NCI-H345 treated with DMSO at 0.1 percent for 48 hours (cell line): ENCODE results near the gene GBX1.

Source experiments
- DNase-seq: peaks from one replicate; lab custom pipeline; 2025; ENCODE audit not compliant: unreplicated experiment; lab: John Stamatoyannopoulos, UW

GBX1 gene

DNA sequence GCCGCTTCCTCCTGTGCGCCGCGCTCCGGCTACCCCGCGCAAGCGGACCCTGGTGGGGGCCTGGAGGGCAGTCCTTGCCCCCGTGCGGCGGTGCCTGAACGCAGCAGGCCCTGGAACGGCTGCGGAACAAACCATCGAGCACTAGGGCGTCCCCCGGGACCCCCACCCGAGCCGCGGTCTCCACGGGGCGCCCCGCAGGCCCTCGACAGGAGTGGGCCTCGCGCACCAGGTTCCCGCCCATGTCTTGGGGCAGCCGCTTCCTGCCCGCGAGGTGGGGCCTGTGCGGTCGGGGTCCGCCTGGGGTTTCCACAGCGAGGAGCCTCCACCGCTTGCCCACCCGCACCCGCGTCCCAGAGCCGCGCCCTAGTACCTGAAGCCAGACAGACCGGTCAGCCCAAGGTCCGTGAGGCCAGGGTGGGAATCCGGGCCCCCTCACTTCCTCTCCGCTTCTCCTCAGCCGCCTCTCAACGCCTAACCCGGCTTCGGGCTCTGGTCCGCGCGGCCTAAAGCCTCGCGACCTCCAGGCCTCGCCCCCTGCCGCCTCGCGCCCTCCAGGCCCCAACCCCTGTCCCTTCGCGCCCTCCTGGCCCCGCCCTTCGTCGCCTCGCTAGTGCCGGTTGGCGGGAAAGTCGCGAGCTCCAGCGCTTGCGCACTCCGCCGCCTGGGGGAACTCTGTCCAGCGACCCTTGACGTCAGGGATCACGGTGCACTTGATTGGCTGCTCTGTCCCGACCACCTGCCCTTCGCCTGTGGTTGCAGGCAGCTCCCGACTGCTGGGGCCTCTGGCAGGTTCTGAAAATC lies 7.0 kb upstream of the GBX1 start:
- DNase-seq = no peak

- DNase-seq = no peak
Measured at GRCh38 chr7:151173386-151174245, 6.1 kb upstream of the GBX1 start.

- DNase-seq = peak; percentile 28
Measured at GRCh38 chr7:151172273-151173141, 5.0 kb upstream of the GBX1 start.

DNA sequence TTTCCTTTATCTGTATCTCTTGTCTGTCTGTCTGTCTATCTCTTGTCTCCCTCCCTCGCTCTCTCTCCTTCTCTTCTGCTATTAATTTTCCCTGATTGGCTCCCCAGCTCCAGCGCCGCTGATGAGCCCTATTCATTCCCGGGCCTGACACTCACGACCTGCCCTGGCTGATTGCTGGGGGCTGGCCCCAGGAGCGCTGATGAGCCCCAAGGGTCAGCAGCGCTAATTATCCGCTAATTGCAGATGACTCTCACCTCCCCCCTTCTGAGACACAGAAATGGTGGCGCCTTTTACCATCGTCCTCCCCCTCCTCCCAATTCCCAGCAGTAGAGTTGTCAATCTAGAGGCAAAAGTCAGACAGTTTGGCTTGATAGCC lies 1.3 kb upstream of the GBX1 start:
- no peak for DNase-seq

DNA sequence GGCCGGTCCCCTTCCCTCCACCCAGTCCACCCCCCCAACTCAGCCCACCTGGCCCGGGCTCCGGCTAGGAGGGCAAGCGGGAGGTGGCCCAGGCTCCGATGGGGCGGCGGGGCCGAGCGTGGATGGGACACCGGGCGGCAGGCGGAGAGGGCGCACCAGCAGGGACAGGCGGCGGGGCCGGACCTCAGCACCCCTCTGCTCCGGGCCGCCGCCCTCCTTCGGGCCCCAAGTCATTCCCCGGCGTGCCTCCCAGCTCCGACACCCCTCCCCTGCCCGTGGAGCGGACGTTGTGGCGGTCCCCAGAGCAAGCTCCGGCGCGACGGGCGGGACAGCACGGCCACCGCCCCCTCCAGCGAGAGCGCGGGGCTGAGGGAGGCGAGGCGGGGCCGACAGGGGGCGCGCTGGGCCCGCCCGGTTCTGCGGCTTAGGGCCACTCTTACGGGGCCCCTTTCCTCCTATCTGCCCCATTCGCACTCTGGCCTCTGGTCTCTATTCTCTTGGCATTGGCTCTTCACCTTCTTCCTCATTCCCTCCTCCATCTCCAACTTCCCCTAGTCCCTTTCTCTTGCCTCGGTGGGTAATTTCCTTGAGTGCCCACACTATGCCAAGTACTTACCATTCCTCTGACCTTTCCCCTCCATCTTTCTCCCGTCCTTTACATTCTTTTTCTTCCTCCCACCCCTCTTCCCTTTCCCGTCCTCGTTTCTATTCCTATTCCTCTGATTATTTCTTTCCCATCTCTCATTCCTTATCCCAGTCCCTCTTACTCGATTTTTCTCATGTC lies 701 bp upstream of the GBX1 start:
- DNase-seq = no peak

DNA sequence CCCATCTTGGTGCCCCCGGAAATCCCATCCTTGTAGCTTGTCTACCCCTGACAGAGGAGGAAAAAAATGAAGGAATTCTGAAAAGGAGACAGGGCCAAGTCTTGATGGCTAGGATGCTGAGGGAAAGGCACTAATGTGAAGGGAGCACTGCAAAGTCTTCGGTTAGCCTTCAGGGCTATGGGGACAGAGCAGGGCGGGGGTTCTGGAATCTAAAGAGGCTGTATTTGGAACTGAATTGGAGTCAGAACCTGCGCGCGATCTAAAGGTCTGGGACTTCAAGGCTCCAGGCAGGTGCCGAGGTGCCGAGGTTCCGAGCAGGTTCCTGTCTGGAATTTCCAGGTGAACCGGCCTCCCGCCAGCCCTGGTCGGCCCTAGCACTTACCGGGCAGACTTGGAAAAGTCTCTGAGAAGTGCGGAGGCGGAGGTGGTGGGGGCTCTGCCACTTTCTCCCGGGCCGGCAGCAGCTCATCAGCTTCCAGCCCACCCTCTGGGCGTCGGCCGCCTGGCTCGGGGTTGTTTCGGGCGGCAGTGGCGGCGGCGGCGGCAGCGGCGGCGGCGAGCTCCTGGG lies 781 bp downstream of the GBX1 start:
- DNase-seq = no peak

DNA sequence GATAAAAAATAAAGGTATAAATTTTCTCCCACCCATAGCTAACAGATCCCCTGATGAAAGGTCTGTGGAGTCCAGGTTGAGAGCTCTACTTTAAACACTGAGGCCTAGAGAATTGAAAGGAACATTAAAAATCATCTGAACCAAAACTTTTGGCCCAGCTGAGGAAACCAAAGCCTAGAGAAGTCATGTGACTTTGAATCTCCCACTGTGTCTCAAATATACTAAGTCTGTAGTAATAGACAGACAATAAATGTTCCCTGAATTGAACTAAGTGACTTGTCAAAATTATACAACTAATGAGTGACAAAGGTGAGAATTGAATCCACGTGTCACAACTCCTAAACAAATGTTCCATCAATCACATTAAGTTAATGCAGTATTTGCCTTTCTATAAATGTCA lies 5.7 kb downstream of the GBX1 start:
- DNase-seq = no peak

GRCh38 chr7:151157645-151158329 lies 9.7 kb downstream of the GBX1 start:
- DNase-seq = no peak

DNA sequence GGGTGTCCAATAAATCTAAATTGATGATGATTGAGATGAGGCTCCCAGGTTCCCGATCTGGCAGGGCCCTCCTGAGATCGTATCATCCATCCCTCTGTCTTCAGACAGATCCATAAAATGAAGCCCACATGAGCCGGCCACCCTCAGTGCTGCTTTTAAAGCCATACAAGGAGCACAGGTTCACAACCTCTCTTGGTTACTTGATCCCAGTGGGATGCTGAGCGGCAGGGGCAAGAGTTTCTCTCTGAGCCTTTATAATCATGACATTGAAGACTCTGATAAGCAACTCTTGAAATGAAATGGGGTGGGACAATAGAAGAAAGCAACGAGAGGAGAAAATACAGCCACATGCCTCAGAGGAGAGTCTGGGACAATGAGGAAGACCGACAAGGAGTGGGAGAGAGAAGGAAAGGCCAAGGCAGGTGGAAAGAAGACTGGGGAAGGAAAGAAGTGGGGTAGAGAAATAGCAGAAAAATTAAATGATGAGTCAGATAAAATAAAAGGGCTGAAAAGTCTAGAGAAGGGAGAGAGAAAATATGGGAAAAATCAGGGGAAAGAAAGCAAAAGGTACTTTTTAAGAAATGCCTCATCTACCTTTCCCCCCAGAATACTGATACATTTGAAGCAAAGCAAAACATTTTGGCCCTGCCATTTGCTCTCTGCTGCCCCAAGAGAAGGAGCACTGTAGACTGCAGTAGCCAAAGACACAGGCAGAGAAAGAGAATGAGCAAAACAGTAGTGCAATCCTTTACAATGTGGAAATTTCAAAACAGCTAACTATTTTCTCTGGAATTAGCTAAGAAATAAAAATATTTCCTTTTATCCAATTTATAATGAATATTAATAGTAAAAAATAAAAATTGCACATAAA lies 14.6 kb downstream of the GBX1 start:
- DNase-seq = no peak

DNA sequence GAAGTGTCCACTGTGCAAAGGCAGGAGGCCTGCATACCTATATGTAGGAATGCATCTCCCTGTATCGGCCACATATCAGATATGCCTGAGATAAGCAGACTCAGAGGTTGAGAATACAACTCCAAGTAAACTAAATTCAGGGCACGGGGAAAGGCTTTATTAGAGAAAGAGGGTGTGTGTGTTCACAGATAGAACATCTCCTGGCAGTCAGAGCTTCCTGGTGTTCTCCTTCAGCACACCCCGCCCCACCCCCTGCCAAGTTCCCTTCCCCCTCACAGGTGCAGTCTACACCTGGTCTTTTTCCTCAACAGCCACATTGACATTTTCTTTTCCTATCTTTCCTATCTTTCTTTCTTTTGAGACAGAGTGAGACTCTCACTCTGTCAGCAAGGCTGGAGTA lies 17.1 kb downstream of the GBX1 start:
- no peak for DNase-seq

DNA sequence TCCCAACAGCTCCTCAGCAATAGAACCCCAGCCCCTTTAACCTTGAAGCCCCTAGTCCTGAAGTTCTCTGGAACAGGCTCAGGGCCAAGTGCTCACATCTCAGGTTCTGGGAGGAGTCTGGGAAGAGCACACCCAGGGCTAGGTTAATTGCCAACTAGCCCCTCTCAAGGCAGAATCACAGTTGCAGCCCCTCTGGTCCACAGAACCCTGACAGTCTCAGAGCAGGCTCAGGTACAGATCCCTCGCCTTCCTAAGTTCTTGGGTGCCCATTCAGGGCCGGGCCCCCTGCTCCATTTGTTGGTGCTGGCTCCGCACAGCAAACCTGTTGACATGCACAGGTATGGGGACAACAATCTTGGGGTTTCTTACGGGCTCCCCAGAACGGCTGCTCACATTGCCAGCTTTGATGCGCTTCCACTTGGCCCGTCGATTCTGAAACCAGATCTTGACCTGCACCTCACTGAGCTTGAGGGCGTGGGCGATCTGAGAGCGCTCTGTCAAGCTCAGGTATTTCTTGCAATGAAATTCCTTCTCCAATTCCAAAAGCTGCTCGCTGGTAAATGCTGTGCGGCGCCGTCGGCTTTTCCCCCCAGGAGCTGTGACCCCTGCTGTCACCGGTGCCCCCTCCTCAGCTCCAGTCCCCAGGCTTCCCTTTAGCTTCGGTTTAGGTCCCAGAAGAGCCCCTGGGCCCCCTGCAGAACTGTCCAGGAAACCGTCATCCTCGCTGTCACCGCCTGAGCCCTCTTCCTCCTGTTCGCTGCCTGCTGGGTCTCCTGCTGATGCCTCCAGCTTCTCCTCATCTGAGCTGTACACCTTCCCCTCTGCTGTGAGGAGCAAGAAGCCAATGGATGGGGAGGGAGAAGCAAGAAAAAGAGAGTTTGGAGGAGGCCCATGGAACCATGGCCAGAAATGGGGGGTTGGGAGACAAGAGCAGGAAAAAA lies 18.9 kb downstream of the GBX1 start:
- DNase-seq = no peak

GRCh38 chr7:151146761-151147160 lies 20.7 kb downstream of the GBX1 start:
- DNase-seq = no peak

- no peak for DNase-seq
Measured at GRCh38 chr7:151144387-151144786, 23.1 kb downstream of the GBX1 start.

GRCh38 chr7:151143261-151144015 lies 24.1 kb downstream of the GBX1 start:
- no peak for DNase-seq

DNA sequence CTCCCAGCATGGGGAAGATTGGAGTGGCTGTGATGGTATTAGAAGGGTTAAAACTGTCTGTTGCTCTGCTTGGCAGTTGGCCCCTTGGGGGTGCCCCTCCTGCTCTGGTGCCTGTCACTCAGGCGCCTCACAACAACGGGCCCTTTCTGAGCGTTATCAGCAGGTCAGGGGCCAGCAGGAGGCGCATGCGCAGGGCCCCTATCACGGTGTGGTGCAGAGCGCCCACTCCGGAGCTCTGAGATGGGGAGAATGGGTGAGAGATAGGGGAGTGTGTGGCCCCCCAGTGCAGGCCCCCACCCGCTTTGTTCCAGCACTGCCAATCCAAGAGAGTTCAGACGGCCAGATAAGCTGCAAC lies 24.8 kb downstream of the GBX1 start:
- no peak for DNase-seq

DNA sequence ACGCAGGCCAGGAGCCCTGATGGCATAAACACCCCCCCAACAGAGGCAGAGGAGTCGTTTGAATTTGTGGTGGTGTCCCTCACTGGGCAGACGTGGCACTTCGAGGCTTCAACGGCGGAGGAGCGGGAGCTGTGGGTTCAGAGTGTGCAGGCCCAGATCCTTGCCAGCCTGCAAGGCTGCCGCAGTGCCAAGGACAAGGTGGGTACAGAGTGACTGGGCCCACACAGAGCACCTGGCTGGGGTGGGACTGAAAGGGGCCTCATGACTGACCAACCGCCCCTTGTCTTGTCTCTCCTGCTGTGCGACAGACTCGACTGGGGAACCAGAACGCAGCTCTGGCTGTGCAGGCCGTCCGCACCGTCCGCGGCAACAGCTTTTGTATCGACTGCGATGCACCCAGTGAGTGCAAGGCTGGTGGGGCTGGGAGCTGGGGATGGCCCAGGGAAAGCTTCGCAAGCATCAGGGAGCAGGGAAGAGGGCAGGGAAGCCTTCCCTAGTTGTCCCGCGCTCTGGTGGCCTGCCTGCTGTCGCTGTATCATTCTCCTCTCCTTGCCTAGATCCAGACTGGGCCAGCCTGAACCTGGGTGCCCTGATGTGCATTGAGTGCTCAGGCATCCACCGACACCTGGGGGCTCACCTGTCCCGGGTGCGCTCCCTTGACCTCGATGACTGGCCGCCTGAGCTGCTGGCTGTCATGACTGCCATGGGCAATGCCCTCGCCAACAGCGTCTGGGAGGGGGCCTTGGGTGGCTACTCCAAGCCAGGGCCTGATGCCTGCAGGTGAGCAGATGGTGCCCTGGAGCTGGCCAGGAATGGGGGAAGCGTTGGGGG lies 25.4 kb downstream of the GBX1 start:
- no peak for DNase-seq
